A673 (cell line): ENCODE measurements around the gene EHMT1. TPM values are rescaled to one million over a fixed set of nuclear protein-coding genes. Genes with fewer than 3 reads are reported as not detected.
"Not testable (repeated sequence)": the region's sequence is repeated elsewhere in the genome, so short reads cannot be mapped to it uniquely, and the experiment has no call there.

Source experiments
- BruUV-seq: library from RNA; stranded (reverse); fragments of 400-500 nt; replicated peaks from 2 replicates; lab custom pipeline; 2021; lab: Mats Ljungman, UMichigan
- CTCF ChIA-PET: fragments of 300-600 bp; sonication (Branson Sonifier 250); formaldehyde crosslinking; loops from one replicate; lab custom pipeline; 2022; ENCODE audit warnings: antibody characterized with exemption; lab: Charles Lee
- POLR2A ChIA-PET: fragments of 300-600 bp; sonication (Branson Sonifier 250); formaldehyde crosslinking; loops from one replicate; lab custom pipeline; 2022; ENCODE audit warnings: antibody characterized with exemption; ENCODE audit not compliant: low non-redundant PET; lab: Charles Lee
- DNase-seq: peaks from one replicate; pipeline ENCODE4 v3.0.0-alpha.2; 2015; ENCODE audit warnings: low spot score
- H3K27ac ChIP-seq: fragments of 200-600 bp; sonication (generic); 2 replicates; pipeline ENCODE4 v1.5.1; 2016; ENCODE audit warnings: mixed run types, low read depth, mild to moderate bottlenecking, mixed read lengths, antibody characterized with exemption, low read length; ENCODE audit not compliant: poor library complexity, severe bottlenecking
- H3K27me3 ChIP-seq: fragments of 200-600 bp; sonication (generic); replicated peaks from 2 replicates; pipeline ENCODE4 v1.6.1; 2017; ENCODE audit warnings: mixed run types, low read depth, mild to moderate bottlenecking, mixed read lengths, antibody characterized with exemption, low read length; ENCODE audit not compliant: insufficient read depth, poor library complexity
- H3K36me3 ChIP-seq: fragments of 200-600 bp; sonication (generic); 2 replicates; pipeline ENCODE4 v1.6.1; 2016; ENCODE audit warnings: mixed run types, mild to moderate bottlenecking, mixed read lengths, antibody characterized with exemption, low read length; ENCODE audit not compliant: insufficient read depth, poor library complexity, severe bottlenecking
- H3K4me1 ChIP-seq: fragments of 200-600 bp; sonication (generic); 2 replicates; pipeline ENCODE4 v1.6.1; 2017; ENCODE audit warnings: mixed run types, mild to moderate bottlenecking, mixed read lengths, antibody characterized with exemption, low read length; ENCODE audit not compliant: insufficient read depth, poor library complexity, severe bottlenecking
- H3K4me3 ChIP-seq: fragments of 200-600 bp; sonication (generic); 2 replicates; pipeline ENCODE4 v1.5.1; 2016; ENCODE audit warnings: low read depth, mixed run types, mild to moderate bottlenecking, mixed read lengths, low read length; ENCODE audit not compliant: poor library complexity, severe bottlenecking
- H3K9me3 ChIP-seq: fragments of 200-600 bp; sonication (generic); 2 replicates; pipeline ENCODE4 v1.6.1; 2016; ENCODE audit warnings: mixed run types, low read depth, mild to moderate bottlenecking, mixed read lengths, antibody characterized with exemption, low read length; ENCODE audit not compliant: poor library complexity, severe bottlenecking
- EZH2 ChIP-seq: fragments of 200-600 bp; sonication (generic); IDR thresholded peaks from 2 replicates; pipeline ENCODE4 v1.6.1; 2017; ENCODE audit warnings: borderline replicate concordance, low read depth, mild to moderate bottlenecking, mixed read lengths, antibody characterized with exemption, low read length; ENCODE audit not compliant: poor library complexity, severe bottlenecking
- intact Hi-C: fragments of 100-400 bp; cut with micrococcal nuclease; formaldehyde crosslinking; loops from one replicate; pipeline ENCODE4 v1.10.0; 2022; ENCODE audit not compliant: unreplicated experiment
- total RNA-seq: library from RNA; stranded (reverse); gene quantifications from 2 replicates; pipeline ENCODE4 v1.2.3, GENCODE V29; 2021
- TF ChIP-seq, protein P1 (sequence below): fragments of 300-800, 200-600 bp; sonication (generic); conservative IDR thresholded peaks from 2 replicates; pipeline ENCODE4 v1.5.1; 2017; ENCODE audit warnings: low read depth, mild to moderate bottlenecking, antibody characterized with exemption, low read length, moderate library complexity, mixed read lengths

Gene EHMT1
- total RNA-seq, 1 experiment from 2014 or later = 115 TPM

DNA sequence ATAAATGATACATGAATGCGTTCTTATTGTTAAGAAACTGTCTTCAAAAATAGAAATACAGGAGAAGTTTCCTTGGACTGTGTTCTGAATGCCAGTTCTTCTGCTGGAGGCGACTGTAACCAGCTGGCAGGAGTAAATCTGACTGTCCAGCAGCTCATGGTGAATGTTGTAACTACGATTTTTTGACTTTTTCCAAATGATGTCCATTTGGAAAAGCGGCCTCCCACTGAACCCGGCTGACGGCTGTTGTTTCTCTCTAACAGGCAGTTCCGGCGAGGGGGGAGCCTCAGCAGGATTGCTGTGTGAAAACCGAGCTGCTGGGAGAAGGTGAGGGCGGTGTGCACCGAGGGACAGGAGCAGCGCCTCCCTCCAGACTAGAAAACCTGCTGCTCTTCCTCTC is 91.9 kb downstream of the EHMT1 start:
- ChIA-PET CTCF (no interaction called here), POLR2A (no interaction called here)
- DNase-seq = no peak
- intact Hi-C loops = no loop called here
- TF ChIP-seq EZH2 = no peak
- TF ChIP-seq, protein P1, sequence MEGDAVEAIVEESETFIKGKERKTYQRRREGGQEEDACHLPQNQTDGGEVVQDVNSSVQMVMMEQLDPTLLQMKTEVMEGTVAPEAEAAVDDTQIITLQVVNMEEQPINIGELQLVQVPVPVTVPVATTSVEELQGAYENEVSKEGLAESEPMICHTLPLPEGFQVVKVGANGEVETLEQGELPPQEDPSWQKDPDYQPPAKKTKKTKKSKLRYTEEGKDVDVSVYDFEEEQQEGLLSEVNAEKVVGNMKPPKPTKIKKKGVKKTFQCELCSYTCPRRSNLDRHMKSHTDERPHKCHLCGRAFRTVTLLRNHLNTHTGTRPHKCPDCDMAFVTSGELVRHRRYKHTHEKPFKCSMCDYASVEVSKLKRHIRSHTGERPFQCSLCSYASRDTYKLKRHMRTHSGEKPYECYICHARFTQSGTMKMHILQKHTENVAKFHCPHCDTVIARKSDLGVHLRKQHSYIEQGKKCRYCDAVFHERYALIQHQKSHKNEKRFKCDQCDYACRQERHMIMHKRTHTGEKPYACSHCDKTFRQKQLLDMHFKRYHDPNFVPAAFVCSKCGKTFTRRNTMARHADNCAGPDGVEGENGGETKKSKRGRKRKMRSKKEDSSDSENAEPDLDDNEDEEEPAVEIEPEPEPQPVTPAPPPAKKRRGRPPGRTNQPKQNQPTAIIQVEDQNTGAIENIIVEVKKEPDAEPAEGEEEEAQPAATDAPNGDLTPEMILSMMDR = no peak
- no TSS peak for BruUV-seq
- H3K9me3 ChIP-seq = peaks cover 8% of the 10 kb centered on the region
- no peaks in the 10 kb centered on the region for H3K4me1 ChIP-seq
- H3K36me3 ChIP-seq = peaks cover 9% of the 10 kb centered on the region
- H3K27ac ChIP-seq = no peak overlapping the region
- H3K27me3 ChIP-seq = no peaks in the 10 kb centered on the region
- no peak overlapping the region for H3K4me3 ChIP-seq

DNA sequence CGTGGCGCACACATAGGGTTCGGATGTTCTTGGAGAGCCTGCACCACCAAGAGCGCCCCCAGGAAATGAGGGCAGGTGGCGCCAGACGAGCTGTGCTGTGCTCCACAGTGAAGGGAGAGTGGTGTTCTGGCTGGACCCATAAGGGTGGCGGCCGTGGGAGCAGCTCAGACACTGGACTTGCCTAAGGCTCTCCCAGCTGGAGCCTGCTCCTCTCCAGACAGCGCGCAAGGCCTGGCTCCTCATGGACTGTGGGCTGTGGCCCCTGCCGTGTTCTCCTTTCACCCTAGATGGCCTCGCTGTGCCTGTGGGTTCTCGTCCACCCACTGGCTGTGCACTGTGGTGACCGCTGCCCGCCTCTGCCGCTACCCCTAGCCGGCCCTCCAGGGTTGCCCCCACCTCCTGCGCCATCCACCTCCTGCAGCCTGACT is 92.9 kb downstream of the EHMT1 start:
- CTCF ChIA-PET = no interaction called here
- POLR2A ChIA-PET = no interaction called here
- no peak for TF ChIP-seq EZH2
- TF ChIP-seq, protein P1 = no peak

DNA sequence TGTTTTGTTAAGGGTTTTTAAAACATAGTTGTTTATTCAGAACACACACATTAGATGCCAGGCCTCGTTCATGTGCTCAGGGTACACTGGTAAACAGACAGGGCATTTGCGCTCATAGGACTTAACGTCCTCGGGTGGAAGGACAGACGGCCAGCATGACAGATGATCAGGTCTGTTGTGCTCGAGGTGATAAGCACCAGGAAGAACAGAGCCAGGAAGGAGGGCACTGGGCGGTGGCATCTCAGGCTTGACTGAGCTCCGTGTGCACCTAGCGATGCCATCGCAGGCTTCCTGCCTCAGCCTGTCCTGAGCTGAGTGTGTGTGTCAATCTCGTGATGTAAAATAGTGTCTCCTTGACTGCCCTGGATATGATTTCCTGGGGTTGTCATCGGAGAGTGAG is 96.5 kb downstream of the EHMT1 start:
- Histone ChIP-seq H3K27ac (no peak overlapping the region), H3K4me1 (no peaks in the 10 kb centered on the region), H3K9me3 (peaks cover 8% of the 10 kb centered on the region), H3K27me3 (no peaks in the 10 kb centered on the region), H3K4me3 (no peak overlapping the region), H3K36me3 (peaks cover 24% of the 10 kb centered on the region)
- POLR2A ChIA-PET = no interaction called here
- intact Hi-C loops = no loop called here
- CTCF ChIA-PET = no interaction called here
- TF ChIP-seq EZH2 = no peak
- TF ChIP-seq, protein P1 = no peak
- no peak for DNase-seq
- no TSS peak for BruUV-seq

More for the DNA sequence above, 92.9 kb downstream of the EHMT1 start:
- H3K27me3 ChIP-seq = no peaks in the 10 kb centered on the region
- intact Hi-C loops = no loop called here
- H3K4me1 ChIP-seq = no peaks in the 10 kb centered on the region
- no peak overlapping the region for H3K4me3 ChIP-seq
- H3K27ac ChIP-seq = no peak overlapping the region
- peaks cover 12% of the 10 kb centered on the region for H3K36me3 ChIP-seq
- no TSS peak for BruUV-seq
- peaks cover 8% of the 10 kb centered on the region for H3K9me3 ChIP-seq
- no peak for DNase-seq

DNA sequence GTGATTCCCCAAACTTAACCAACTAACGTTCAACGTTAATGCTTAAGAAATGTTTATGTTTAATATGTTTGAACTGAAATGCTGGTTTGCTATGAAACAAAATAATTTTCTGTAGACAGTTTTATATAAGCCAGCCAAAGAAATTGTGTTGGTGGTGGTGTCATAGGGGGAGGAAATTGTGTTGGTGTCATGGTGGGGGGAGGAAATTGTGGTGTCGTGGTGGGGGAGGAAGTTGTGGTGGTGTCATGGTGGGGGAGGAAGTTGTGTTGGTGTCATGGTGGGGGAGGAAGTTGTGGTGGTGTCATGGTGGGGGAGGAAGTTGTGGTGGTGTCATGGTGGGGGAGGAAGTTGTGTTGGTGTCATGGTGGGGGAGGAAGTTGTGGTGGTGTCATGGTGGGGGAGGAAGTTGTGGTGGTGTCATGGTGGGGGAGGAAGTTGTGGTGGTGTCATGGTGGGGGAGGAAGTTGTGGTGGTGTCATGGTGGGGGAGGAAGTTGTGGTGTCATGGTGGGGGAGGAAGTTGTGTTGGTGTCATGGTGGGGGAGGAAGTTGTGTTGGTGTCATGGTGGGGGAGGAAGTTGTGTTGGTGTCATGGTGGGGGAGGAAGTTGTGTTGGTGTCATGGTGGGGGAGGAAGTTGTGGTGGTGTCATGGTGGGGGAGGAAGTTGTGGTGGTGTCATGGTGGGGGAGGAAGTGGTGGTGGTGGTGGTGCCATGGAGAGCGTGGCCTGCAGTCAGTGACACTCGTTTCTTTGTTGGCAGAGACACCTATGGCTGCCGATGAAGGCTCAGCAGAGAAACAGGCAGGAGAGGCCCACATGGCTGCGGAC is 97.3 kb downstream of the EHMT1 start:
- not testable (repeated sequence) for BruUV-seq

More for the DNA sequence above, 97.3 kb downstream of the EHMT1 start:
- H3K27ac ChIP-seq, H3K9me3 ChIP-seq, intact Hi-C loops, H3K27me3 ChIP-seq, H3K4me1 ChIP-seq, CTCF ChIA-PET, DNase-seq, H3K4me3 ChIP-seq, POLR2A ChIA-PET: not testable (repeated sequence)
- peaks cover 28% of the 10 kb centered on the region for H3K36me3 ChIP-seq
